ENCODE results near the gene DYDC1.

- no peak for TF ChIP-seq CTCF (IDR thresholded peaks at IDR 0.05)
- TF ChIP-seq EZH2 (IDR thresholded peaks at IDR 0.05) = no peak
Observed at GRCh38 chr10:80397014-80397413, 40.5 kb upstream of the DYDC1 start.
